IMR-90 (cell line): ENCODE measurements around the gene ZNF443. TPM values are rescaled to one million over a fixed set of nuclear protein-coding genes. Genes with fewer than 3 reads are reported as not detected.

Source experiments
- ATAC-seq: fragments of 200-7000 bp; cut with Tn5 transposase; 2 replicates; pipeline ENCODE4 v1.9.1; 2020; ENCODE audit warnings: low read depth, mild to moderate bottlenecking, moderate library complexity
- BruUV-seq: library from RNA; stranded (reverse); fragments of 400-500 nt; replicated peaks from 2 replicates; lab custom pipeline; 2021; lab: Mats Ljungman, UMichigan
- CTCF ChIA-PET: fragments of 300-600 bp; formaldehyde crosslinking; extraction: SDS; loops from one replicate; lab custom pipeline; 2021; ENCODE audit warnings: antibody characterized with exemption; lab: Yijun Ruan, JAX
- POLR2A ChIA-PET: fragments of 300-600 bp; sonication (Branson Sonifier 250); formaldehyde crosslinking; loops from one replicate; lab custom pipeline; 2022; ENCODE audit warnings: antibody characterized with exemption; ENCODE audit not compliant: unreplicated experiment; lab: Charles Lee
- DNase-seq: peaks from one replicate; pipeline ENCODE4 v3.0.0; 2013
- H2AFZ ChIP-seq: replicated peaks from 2 replicates; pipeline ENCODE3; 2013; ENCODE audit warnings: low read length, mild to moderate bottlenecking; ENCODE audit not compliant: poor library complexity
- H2AK5ac ChIP-seq: 2 replicates; pipeline ENCODE4 v1.6.1; 2013; ENCODE audit warnings: low read depth, low read length, inconsistent platforms
- H2AK9ac ChIP-seq: replicated peaks from 2 replicates; pipeline ENCODE3; 2013; ENCODE audit warnings: mild to moderate bottlenecking, low read depth, low read length, moderate library complexity; ENCODE audit not compliant: poor library complexity
- H2BK120ac ChIP-seq: 2 replicates; pipeline ENCODE4 v1.6.1; 2013; ENCODE audit warnings: low read depth, low read length, inconsistent platforms
- H2BK15ac ChIP-seq: 3 replicates; pipeline ENCODE4 v1.6.1; 2013; ENCODE audit warnings: low read depth, low read length, inconsistent platforms
- H2BK20ac ChIP-seq: 2 replicates; pipeline ENCODE4 v1.6.1; 2013; ENCODE audit warnings: low read depth, mild to moderate bottlenecking, inconsistent platforms, low read length, moderate library complexity
- H2BK5ac ChIP-seq: 2 replicates; pipeline ENCODE4 v1.6.1; 2013; ENCODE audit warnings: mild to moderate bottlenecking, low read depth, low read length, inconsistent platforms; ENCODE audit not compliant: poor library complexity, severe bottlenecking
- H3K14ac ChIP-seq: replicated peaks from 2 replicates; pipeline ENCODE4 v1.6.1; 2013; ENCODE audit warnings: low read depth, low read length, inconsistent platforms
- H3K18ac ChIP-seq: 2 replicates; pipeline ENCODE4 v1.6.1; 2013; ENCODE audit warnings: low read depth, low read length, control low read depth
- H3K23ac ChIP-seq: 2 replicates; pipeline ENCODE4 v1.6.1; 2013; ENCODE audit warnings: low read depth, low read length, inconsistent platforms
- H3K27ac ChIP-seq: 2 replicates; pipeline ENCODE4 v1.5.1; 2013; ENCODE audit warnings: mild to moderate bottlenecking, control low read depth, low read length; ENCODE audit not compliant: insufficient read depth
- H3K27me3 ChIP-seq: 2 replicates; pipeline ENCODE4 v1.6.1; 2013; ENCODE audit warnings: low read length; ENCODE audit not compliant: control insufficient read depth, insufficient read depth
- H3K36me3 ChIP-seq: 2 replicates; pipeline ENCODE4 v1.6.1; 2013; ENCODE audit warnings: low read length, mixed read lengths; ENCODE audit not compliant: control insufficient read depth, insufficient read depth
- H3K4ac ChIP-seq: 2 replicates; pipeline ENCODE4 v1.6.1; 2013; ENCODE audit warnings: low read depth, low read length, inconsistent platforms
- H3K4me1 ChIP-seq: 2 replicates; pipeline ENCODE4 v1.6.1; 2013; ENCODE audit warnings: low read length, mixed read lengths; ENCODE audit not compliant: control insufficient read depth, insufficient read depth
- H3K4me2 ChIP-seq: 2 replicates; pipeline ENCODE4 v1.6.1; 2013; ENCODE audit warnings: low read depth, mild to moderate bottlenecking, control low read depth, low read length, moderate library complexity
- H3K4me3 ChIP-seq: 2 replicates; pipeline ENCODE4 v1.5.1; 2013; ENCODE audit warnings: low read depth, mild to moderate bottlenecking, control low read depth, low read length, moderate library complexity; ENCODE audit not compliant: insufficient read depth
- H3K56ac ChIP-seq: 2 replicates; pipeline ENCODE4 v1.6.1; 2013; ENCODE audit warnings: low read length, inconsistent platforms; ENCODE audit not compliant: insufficient read depth; ENCODE audit errors: extremely low read depth
- H3K79me1 ChIP-seq, 2 experiments: 2 replicates each; pipeline ENCODE4 v1.6.1; 2013; ENCODE audit warnings: low read length in 2 of 2, inconsistent platforms in 1 of 2, low read depth in 1 of 2
- H3K9ac ChIP-seq: 2 replicates; pipeline ENCODE4 v1.6.1; 2013; ENCODE audit warnings: low read depth, low read length, control low read depth
- H3K9me1 ChIP-seq: 2 replicates; pipeline ENCODE4 v1.6.1; 2013; ENCODE audit warnings: low read length, inconsistent platforms; ENCODE audit not compliant: insufficient read depth
- H3K9me3 ChIP-seq: 2 replicates; pipeline ENCODE4 v1.6.1; 2013; ENCODE audit warnings: low read length; ENCODE audit not compliant: control insufficient read depth, insufficient read depth
- H4K20me1 ChIP-seq: 2 replicates; pipeline ENCODE4 v1.6.1; 2013; ENCODE audit warnings: low read length, inconsistent platforms; ENCODE audit not compliant: insufficient read depth
- H4K5ac ChIP-seq: 2 replicates; pipeline ENCODE4 v1.6.1; 2013; ENCODE audit warnings: mild to moderate bottlenecking, low read depth, low read length, control low read depth
- H4K8ac ChIP-seq, 2 experiments: 2 replicates each; pipeline ENCODE4 v1.6.1; 2013; ENCODE audit warnings: low read depth in 2 of 2, low read length in 2 of 2, control low read depth in 1 of 2, inconsistent platforms in 1 of 2
- H4K91ac ChIP-seq: 2 replicates; pipeline ENCODE4 v1.6.1; 2013; ENCODE audit warnings: low read depth, low read length, inconsistent platforms; ENCODE audit not compliant: insufficient read depth
- CHD1 ChIP-seq: IDR thresholded peaks from 2 replicates; pipeline ENCODE4 v1.6.1; 2012; ENCODE audit warnings: low read depth, low read length, improper control_type of control experiment
- FOS ChIP-seq: fragments of 150-350 bp; IDR thresholded peaks from 2 replicates; pipeline ENCODE4 v1.6.1; 2016; ENCODE audit warnings: low read depth, low read length
- MAFK ChIP-seq: IDR thresholded peaks from 2 replicates; pipeline ENCODE4 v1.6.1; 2012; ENCODE audit warnings: low read depth, low read length, improper control_type of control experiment
- NFE2L2 ChIP-seq: fragments of 150-350 bp; IDR thresholded peaks from 2 replicates; pipeline ENCODE4 v1.6.1; 2016; ENCODE audit warnings: low read depth, mild to moderate bottlenecking, low read length
- POLR2A ChIP-seq: IDR thresholded peaks from 2 replicates; pipeline ENCODE4 v1.6.1; 2012; ENCODE audit warnings: mild to moderate bottlenecking, low read depth, low read length
- RAD21 ChIP-seq: IDR thresholded peaks from 2 replicates; pipeline ENCODE4 v1.6.1; 2012; ENCODE audit warnings: low read length, improper control_type of control experiment
- RFX5 ChIP-seq: IDR thresholded peaks from 2 replicates; pipeline ENCODE4 v1.8.0; 2012; ENCODE audit warnings: low read depth, mild to moderate bottlenecking, low read length, moderate library complexity
- WGBS, 2 experiments: methylation state at CpG; one replicate each; pipeline versions ENCODE4 v1.1.5 to v1.1.7; 2013; ENCODE audit warnings: missing lambda C conversion rate in 2 of 2; ENCODE audit not compliant: insufficient read length in 1 of 2; ENCODE audit errors: extremely low coverage in 2 of 2; 5-methylcytosine and 5-hydroxymethylcytosine counted together
- dilution Hi-C: fragments of 300-500 bp; cut with HindIII; formaldehyde crosslinking; loops from one replicate; pipeline ENCODE4 v1.14.3; 2018; ENCODE audit warnings: low sequenced_read_pairs; ENCODE audit not compliant: unreplicated experiment
- in situ Hi-C: fragments of 300-500 bp; cut with MboI; formaldehyde crosslinking; loops from 3 replicates; pipeline ENCODE4 v1.14.3; 2019; ENCODE audit warnings: low sequenced_read_pairs, inconsistent platforms, mixed read lengths
- intact Hi-C: fragments of 100-400 bp; cut with micrococcal nuclease; formaldehyde crosslinking; loops from 2 replicates; pipeline ENCODE4 v1.10.0; 2022
- polyA plus RNA-seq, 3 experiments: library from polyadenylated mRNA; depleted of rRNA; stranded (reverse); fragments of >200 nt; gene quantifications; 2 replicates each; pipeline ENCODE4 v1.2.3, GENCODE V29; 2012; ENCODE audit warnings: low replicate concordance in 1 of 3
- total RNA-seq: library from RNA; depleted of rRNA; stranded (reverse); fragments of >200 nt; gene quantifications from 2 replicates; pipeline ENCODE4 v1.2.3, GENCODE V29; 2012
- TF ChIP-seq, protein P1 (sequence below): fragments of 150-350 bp; IDR thresholded peaks from 2 replicates; pipeline ENCODE4 v1.6.1; 2016; ENCODE audit warnings: low read depth, mild to moderate bottlenecking, low read length, moderate library complexity, borderline replicate concordance

The ZNF443 gene
- total and polyA plus RNA-seq, 2 of the 4 experiments (the other 2 are of a cell fraction): 0.79 to 3.2 TPM

DNA sequence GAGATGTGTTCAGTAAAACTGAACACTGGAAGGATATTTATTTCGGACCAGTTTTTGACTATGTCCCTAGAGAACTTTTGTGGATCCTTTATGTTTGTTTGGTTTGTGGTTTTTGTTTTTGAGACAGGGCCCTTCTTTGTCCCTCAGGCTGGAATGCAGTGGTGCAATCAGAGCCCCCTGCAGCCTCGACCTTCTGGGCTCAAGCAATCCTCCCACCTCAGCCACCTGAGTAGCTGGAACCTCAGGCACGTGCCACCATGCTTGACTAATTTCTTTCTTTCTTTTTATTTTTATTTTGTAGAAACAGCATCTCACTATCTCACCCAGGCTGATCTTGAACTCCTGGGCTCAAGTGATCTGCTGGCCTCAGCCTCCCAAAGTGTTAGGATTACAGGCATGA lies 44.8 kb upstream of the ZNF443 start:
- CTCF ChIA-PET: no interaction called here
- intact Hi-C loops (no loop called here), in situ Hi-C loops (no loop called here)

More for the DNA sequence above, 44.8 kb upstream of the ZNF443 start:
- H3K79me1 ChIP-seq: peaks cover 21 to 24% of the 10 kb centered on the region in 2 experiments
- BruUV-seq: no TSS peak
- H3K4me1 ChIP-seq: peaks cover 6% of the 10 kb centered on the region
- POLR2A ChIA-PET: no interaction called here
- H3K36me3 ChIP-seq: no peaks in the 10 kb centered on the region
- H2AK5ac ChIP-seq: no peak overlapping the region
- H4K20me1 ChIP-seq: no peaks in the 10 kb centered on the region; the same call in 1 of the 2 replicates
- no peak overlapping the region for H3K14ac ChIP-seq
- no CpG with 5 or more reads among the region's 3 CpGs for WGBS, 2 experiments
- H4K91ac ChIP-seq: no peak overlapping the region
- H2BK15ac ChIP-seq: no peak overlapping the region
- no peaks in the 10 kb centered on the region for H3K27me3 ChIP-seq
- TF ChIP-seq RFX5 (no peak), POLR2A (no peak), CHD1 (no peak), RAD21 (no peak), MAFK (no peak), FOS (no peak), NFE2L2 (no peak)
- TF ChIP-seq, protein P1, sequence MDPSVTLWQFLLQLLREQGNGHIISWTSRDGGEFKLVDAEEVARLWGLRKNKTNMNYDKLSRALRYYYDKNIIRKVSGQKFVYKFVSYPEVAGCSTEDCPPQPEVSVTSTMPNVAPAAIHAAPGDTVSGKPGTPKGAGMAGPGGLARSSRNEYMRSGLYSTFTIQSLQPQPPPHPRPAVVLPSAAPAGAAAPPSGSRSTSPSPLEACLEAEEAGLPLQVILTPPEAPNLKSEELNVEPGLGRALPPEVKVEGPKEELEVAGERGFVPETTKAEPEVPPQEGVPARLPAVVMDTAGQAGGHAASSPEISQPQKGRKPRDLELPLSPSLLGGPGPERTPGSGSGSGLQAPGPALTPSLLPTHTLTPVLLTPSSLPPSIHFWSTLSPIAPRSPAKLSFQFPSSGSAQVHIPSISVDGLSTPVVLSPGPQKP: no peak
- no peak overlapping the region for H3K23ac ChIP-seq
- H3K18ac ChIP-seq: no peak overlapping the region
- no peak overlapping the region for H3K27ac ChIP-seq
- DNase-seq (no peak), ATAC-seq (no peak)
- peak overlapping the region; percentile 91 for H2AFZ ChIP-seq
- no peak overlapping the region for H2BK5ac ChIP-seq
- H3K9ac ChIP-seq: no peak overlapping the region
- no peak overlapping the region for H2BK20ac ChIP-seq
- peak overlapping the region in 1 of 2 experiments; percentile 85; a peak in 1 of 4 replicates for H4K8ac ChIP-seq
- dilution Hi-C loops: no loop called here
- no peak overlapping the region for H3K4me3 ChIP-seq
- H3K4ac ChIP-seq: no peak overlapping the region
- 0 out of 2 replicates have a peak, but pooled peaks cover 4% of the 10 kb centered on the region for H3K9me1 ChIP-seq
- no peak overlapping the region for H3K4me2 ChIP-seq
- H2AK9ac ChIP-seq: no peak overlapping the region
- H2BK120ac ChIP-seq: no peak overlapping the region
- no peak overlapping the region for H3K56ac ChIP-seq
- no peaks in the 10 kb centered on the region; the same call in 1 of the 2 replicates for H3K9me3 ChIP-seq
- no peak overlapping the region; the same call in 1 of the 2 replicates for H4K5ac ChIP-seq
